Measurements from ENCODE around the gene CAMTA1. TPM values are rescaled to one million over a fixed set of nuclear protein-coding genes. Genes with fewer than 3 reads are reported as not detected.

Gene CAMTA1
- polyA plus RNA-seq, 1 experiment: 23.1 TPM

- H3K27me3 ChIP-seq (ENCODE audit: control insufficient read depth, insufficient read depth, low read length): no peaks in the 10 kb centered on the region; the same call in 1 of the 2 replicates
- DNase-seq (ENCODE audit: low read depth): no peak
- no peaks in the 10 kb centered on the region for H3K36me3 ChIP-seq (ENCODE audit: control insufficient read depth, insufficient read depth, low read length)
- TF ChIP-seq CTCF (IDR thresholded peaks at IDR 0.05; ENCODE audit: insufficient read depth, low read depth, low read length): no peak
- no peak overlapping the region for H3K4me3 ChIP-seq (ENCODE audit: low read depth, low read length)
- CTCF ChIA-PET: interaction anchor here (0.6 to 1.5 kb wide), 2 partner anchors 18 to 131 kb away, joined by 3 to 4 read pairs; no protein-coding TSS in a partner anchor
- POLR2A ChIA-PET: no interaction called here
These were observed 651.1 kb downstream of the CAMTA1 start for GRCh38 chr1:7436056-7437005.

- TF ChIP-seq CTCF (IDR thresholded peaks at IDR 0.05; ENCODE audit: insufficient read depth, low read depth, low read length): no peak
- POLR2A ChIA-PET: no interaction called here
- Histone ChIP-seq H3K36me3 (ENCODE audit: control insufficient read depth, insufficient read depth, low read length) (no peaks in the 10 kb centered on the region), H3K4me3 (ENCODE audit: low read depth, low read length) (no peak overlapping the region), H3K27me3 (ENCODE audit: control insufficient read depth, insufficient read depth, low read length) (no peaks in the 10 kb centered on the region; the same call in 1 of the 2 replicates)
- CTCF ChIA-PET: interaction anchor here (0.6 kb wide), 1 partner anchor 132 kb away, joined by 4 read pairs; no protein-coding TSS in a partner anchor
- no peak for DNase-seq (ENCODE audit: low read depth)
These were observed 651.8 kb downstream of the CAMTA1 start for GRCh38 chr1:7437036-7437435.

- Histone ChIP-seq H3K4me3 (ENCODE audit: low read depth, low read length) (no peak overlapping the region), H3K36me3 (ENCODE audit: control insufficient read depth, insufficient read depth, low read length) (no peaks in the 10 kb centered on the region), H3K27me3 (ENCODE audit: control insufficient read depth, insufficient read depth, low read length) (no peaks in the 10 kb centered on the region; the same call in 1 of the 2 replicates)
- POLR2A ChIA-PET: no interaction called here
- no peak for TF ChIP-seq CTCF (IDR thresholded peaks at IDR 0.05; ENCODE audit: insufficient read depth, low read depth, low read length)
- DNase-seq (ENCODE audit: low read depth): no peak
- CTCF ChIA-PET: no interaction called here
These were observed 652.5 kb downstream of the CAMTA1 start for GRCh38 chr1:7437608-7438395.

- ChIA-PET CTCF (no interaction called here), POLR2A (no interaction called here)
- H3K36me3 ChIP-seq (ENCODE audit: control insufficient read depth, insufficient read depth, low read length): no peaks in the 10 kb centered on the region
- no peak for TF ChIP-seq CTCF (IDR thresholded peaks at IDR 0.05; ENCODE audit: insufficient read depth, low read depth, low read length)
- H3K27me3 ChIP-seq (ENCODE audit: control insufficient read depth, insufficient read depth, low read length): no peaks in the 10 kb centered on the region; the same call in 1 of the 2 replicates
- DNase-seq (ENCODE audit: low read depth): no peak
- no peak overlapping the region for H3K4me3 ChIP-seq (ENCODE audit: low read depth, low read length)
These were observed 653.1 kb downstream of the CAMTA1 start for GRCh38 chr1:7438396-7438785.
